GM19467 (cell line): ENCODE results near the gene STAM2.
"Not testable (repeated sequence)": the region's sequence is repeated elsewhere in the genome, so short reads cannot be mapped to it uniquely, and the experiment has no call there.

Experiments used
- ATAC-seq: cut with Tn5 transposase; IDR thresholded peaks from one replicate; pipeline ENCODE4 v1.9.1; 2021; ENCODE audit warnings: mild to moderate bottlenecking, moderate library complexity; ENCODE audit not compliant: unreplicated experiment

The STAM2 gene

GRCh38 chr2:152115952-152116351 lies 59.6 kb downstream of the STAM2 start:
- ATAC-seq = no peak

GRCh38 chr2:152114366-152114765 lies 61.2 kb downstream of the STAM2 start:
- no peak for ATAC-seq

DNA sequence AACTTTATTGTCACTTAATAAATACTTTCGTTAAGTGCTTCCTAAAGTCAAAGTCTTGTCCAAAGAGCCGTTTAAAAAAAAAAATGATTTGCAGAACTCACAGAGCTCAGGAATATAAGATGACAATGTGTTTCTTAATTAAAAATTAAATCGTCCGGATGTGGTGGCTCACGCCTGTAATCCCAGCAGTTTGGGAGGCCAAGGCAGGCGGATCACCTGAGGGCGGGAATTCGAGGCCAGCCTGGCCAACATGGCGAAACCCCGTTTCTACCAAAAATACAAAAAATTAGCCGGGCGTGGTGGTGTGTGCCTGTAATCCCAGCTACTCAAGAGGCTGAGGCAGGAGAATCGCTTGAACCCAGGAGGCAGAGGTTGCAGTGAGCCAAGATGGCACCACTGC lies 68.4 kb downstream of the STAM2 start:
- ATAC-seq = not testable (repeated sequence)

- ATAC-seq = no peak
Measured at GRCh38 chr2:152106464-152106863, 69.1 kb downstream of the STAM2 start.

- no peak for ATAC-seq
Measured at GRCh38 chr2:152103271-152103670, 72.3 kb downstream of the STAM2 start.

DNA sequence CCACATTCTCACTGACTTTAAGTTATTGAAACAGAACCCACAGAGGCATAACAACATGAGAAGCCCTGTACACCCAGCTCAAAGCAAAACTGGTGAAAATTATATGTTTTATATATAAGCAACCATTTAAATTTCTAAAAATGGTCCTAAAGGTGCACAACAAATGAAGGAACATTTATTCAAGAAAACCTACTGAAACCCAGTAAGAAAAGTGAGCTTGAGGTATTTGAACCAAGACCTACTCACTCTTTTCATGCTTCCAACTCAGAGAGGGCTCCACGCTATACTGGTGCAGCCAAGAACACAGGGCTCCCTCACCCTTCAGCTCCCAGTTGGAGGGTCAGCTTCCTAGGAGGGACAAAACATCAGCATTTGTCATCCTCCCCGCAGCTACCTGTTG lies 74.6 kb downstream of the STAM2 start:
- ATAC-seq = no peak

DNA sequence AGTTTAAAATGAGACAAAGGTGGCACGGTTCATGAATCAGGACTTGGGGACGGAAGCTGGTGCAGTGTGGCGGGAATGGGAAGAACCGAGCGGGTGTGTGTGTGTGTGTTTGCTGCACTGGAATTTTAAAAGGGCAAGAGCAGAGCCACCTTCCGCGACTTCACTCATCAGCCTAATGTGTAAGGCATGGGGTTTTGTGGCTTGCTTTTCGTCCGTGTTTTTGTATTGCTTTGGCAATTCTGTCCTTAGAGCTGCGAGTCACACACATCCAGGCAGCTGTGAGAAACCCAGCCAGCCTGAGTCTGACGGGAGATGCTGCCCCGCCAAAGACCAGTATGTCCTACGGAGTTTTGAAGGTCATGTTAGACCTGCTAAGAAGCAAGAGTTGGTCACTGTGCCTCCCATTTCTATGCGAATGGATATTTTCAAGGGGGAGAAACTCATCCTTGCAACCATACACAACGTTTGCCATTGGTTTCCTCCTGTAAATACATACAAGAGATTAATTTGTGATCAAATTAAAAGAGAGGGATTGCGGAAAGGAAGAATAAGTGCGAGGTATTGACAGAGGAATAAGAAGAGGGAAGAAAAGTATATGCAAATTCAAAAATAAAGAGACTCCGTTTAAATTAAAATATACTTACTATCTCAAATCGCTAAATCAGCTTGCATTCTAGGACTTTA lies 76.1 kb downstream of the STAM2 start:
- no peak for ATAC-seq

DNA sequence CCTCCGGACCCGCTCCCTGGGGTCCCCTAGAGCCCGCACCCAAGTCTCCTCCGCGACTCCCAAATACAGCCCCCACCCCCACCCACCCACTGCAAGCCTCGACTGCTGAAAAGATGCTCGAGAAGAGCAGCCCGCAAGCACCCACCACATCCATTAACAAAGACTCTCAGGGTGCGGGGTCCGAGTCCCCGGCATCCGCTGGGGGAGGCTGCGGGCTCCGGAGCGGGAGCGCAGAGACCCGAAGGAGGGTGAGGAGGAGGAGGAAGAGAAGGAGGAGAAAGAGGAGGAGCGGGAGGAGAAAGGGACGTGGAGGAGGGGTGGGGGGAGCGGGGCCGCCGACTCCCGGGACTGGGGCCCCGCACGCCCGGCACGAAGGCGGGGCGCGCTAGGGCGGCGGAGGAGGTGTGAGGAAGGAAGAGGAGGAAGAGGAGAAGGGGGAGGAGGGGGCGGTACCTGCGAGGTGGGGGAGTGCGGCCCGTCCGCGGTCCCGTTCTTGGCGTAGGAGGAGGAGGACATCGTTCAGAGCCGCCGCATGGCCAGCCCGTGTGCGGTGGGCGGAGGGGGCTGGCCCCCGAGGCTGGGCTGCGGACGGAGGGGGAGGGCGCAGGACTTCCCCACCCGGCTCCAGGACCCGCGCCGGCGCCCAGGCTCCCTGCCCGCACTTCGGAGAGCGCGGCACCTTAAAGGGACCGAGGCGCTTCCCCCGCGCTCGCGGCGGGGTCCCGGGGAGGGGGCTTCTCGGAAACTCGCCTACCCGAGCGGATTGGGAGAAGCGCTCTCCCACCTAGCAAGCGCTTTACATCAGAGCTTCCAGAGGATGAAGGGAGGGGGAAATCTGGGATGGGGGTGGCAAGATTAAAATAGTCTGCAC lies 76.8 kb downstream of the STAM2 start, which contains the start of gene CACNB4:
Gene CACNB4, minus strand, starts transcription at position 549 of the 871 bp plus-strand sequence.
- no peak for ATAC-seq

GRCh38 chr2:152097801-152098495 lies 77.6 kb downstream of the STAM2 start:
- no peak for ATAC-seq

DNA sequence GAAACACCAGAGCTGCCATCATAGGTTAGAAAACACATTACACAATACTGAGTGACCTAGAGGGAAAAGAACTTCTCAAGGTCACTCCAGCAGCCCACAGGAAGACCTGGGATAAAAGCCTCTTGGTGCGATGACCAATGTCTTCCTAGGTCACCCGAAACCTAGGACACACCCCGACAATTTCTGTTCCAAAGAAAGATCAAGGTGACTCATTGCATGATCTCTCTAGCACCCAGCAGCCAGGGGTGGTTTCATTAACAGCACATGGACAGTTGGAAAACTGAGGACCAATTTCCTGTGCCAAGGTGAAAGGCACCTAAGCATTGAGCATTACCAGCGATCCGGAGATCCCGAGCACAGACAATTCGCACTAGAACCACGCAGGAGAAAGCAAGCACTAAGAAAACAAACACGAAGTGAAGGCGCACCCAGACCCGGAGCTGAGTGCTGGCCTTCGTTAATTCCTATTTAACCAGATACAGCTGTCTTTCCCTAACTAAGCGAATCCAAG lies 78.2 kb downstream of the STAM2 start:
- no peak for ATAC-seq

DNA sequence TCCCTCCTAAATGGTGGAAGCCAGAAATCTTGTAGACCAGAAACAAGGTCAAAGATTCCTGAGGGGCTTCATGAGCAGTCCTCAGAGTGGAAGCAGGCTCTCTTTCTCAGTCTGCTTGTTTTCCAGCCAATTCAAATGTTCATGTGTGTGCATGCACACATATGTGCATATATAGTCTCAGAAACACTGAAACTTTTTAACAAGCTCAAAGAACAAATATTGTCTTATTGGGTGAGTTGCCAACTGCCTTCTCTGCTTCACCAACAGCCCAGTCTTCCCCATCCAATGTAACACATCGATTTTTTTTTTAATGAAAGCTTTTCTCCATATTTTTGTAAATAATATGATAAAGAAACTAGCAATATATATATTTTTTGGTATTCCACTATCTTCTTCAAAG lies 80.4 kb downstream of the STAM2 start:
- ATAC-seq = no peak

- no peak for ATAC-seq
Measured at GRCh38 chr2:152094014-152094413, 81.5 kb downstream of the STAM2 start.

DNA sequence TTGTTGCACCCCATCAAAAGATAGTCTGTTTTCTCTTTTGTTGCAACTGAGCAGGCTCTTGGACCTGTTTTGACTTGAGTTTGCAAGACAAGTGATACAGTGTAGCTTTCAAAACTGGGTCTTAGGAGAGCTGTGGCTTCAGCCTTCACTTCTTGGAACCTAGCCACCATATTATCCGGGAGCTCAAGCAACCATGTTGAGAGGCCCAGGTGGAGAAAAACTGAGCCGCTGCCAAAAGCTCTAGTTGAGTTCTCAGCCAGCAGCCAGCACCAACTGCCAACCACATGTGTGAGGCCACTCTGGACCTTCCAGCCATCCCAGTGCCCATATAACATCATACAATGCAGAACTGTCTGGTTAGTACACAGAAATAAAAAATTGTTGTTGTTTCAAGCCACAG lies 82.1 kb downstream of the STAM2 start:
- no peak for ATAC-seq

- ATAC-seq = no peak
Measured at GRCh38 chr2:152092095-152092494, 83.5 kb downstream of the STAM2 start.

- not testable (repeated sequence) for ATAC-seq
Measured at GRCh38 chr2:152090726-152091125, 84.8 kb downstream of the STAM2 start.

DNA sequence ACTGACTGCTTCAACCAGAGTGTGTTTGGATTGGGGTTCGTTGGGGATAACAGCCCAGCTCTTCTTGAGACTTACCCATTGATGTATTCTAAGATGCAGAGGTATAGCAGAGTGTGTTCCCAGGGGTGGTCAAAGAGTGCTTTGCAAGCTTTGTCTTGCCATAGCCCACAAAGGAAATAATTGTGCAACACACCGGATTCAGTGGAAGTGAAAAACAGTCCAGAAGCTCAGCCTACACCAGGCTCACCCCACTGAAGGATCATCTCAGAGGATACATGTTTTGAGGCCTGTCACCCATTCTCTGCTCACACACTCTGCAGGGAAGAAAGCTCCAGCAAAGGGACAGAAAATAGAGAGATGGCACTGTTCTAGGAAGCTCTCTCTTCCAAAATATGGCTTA lies 86.3 kb downstream of the STAM2 start:
- ATAC-seq = no peak

GRCh38 chr2:152088006-152088405 lies 87.6 kb downstream of the STAM2 start:
- ATAC-seq = no peak

DNA sequence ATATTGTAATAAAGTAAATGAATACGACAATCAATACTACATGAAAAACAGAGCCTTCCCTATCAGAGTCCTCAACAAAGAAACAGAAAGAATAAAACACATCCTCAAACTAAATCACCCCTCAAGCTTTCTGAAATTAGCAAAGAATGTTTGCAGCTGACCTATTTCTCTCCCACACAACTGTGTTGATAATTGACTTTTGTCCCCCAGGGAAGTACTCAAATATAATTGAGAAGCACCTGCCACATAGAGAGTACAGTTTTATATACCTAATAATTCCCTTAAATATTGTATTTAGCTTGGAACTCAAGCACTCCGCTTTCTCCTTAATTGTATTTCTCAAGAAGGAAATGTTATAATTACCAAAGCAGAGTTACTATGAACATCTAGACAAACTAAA lies 89.3 kb downstream of the STAM2 start:
- ATAC-seq = no peak

DNA sequence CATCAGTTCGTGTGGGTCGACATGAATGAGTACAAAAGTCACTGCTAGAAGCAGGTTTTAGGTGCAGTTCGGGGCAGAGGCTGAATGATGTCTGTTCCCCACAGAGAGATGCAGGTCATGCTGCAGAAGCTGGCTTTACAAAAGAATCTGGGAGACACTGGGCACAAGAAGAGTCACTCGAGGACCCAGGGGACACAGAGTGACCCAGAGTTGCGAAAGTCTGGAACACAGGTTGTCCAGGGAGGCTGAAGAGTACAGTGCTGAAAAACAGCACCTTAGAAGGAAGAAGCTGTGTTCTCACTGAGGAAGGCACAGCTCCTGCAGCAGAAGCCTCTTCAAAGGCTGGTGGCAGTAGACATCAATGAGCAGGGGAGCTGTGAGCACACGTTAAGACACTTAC lies 91.5 kb downstream of the STAM2 start:
- ATAC-seq = no peak

DNA sequence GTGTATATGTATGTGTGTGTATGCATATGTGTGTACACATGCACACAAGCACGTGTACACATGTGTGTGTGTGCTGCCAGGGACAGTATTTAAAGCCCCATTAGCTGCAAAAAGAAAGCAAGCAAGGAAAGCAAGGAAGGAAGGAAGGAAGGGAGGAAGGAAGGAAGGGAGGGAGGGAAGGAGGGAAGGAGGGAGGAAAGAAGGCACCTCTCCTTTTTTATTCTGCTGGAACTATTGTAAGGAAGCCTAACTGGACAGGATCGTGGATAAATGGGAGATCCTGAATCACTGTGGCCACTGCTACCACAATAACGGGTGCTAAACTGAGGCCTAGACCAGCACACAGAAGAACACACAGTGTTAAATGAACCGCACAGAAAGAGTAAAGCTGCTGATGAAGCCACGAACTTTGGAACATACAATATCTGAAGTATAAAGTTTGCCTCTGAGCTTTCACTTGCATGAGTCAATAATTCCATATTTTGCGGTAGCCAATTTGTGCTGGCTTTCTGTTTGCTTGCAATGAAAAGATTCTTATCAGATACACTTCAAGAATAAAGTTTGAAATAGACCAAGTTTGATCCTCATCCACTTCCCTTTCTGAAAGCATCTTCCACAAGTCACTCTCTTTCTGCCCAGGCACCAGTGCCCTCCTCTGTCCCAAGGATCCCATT lies 92.2 kb downstream of the STAM2 start:
- ATAC-seq = no peak

GRCh38 chr2:152078662-152079061 lies 96.9 kb downstream of the STAM2 start:
- peak; percentile 68 for ATAC-seq
